GM12878 (cell line): ENCODE measurements around the gene GNB3. TPM values are rescaled to one million over a fixed set of nuclear protein-coding genes. Genes with fewer than 3 reads are reported as not detected.

Experiments used
- ATAC-seq: fragments of 200-7000 bp; cut with Tn5 transposase; 3 replicates; pipeline ENCODE4 v1.9.1; 2020; ENCODE audit warnings: mild to moderate bottlenecking, moderate library complexity
- BruUV-seq: library from RNA; stranded (reverse); fragments of 400-500 nt; replicated peaks from 2 replicates; lab custom pipeline; 2021; lab: Mats Ljungman, UMichigan
- CTCF ChIA-PET: fragments of 300-600 bp; sonication (Branson Sonifier 250); formaldehyde crosslinking; extraction: SDS; loops from one replicate; lab custom pipeline; 2021; ENCODE audit warnings: inconsistent platforms; lab: Yijun Ruan, JAX
- POLR2A ChIA-PET: fragments of 350-600 bp; formaldehyde crosslinking; extraction: SDS; loops from one replicate; lab custom pipeline; 2021; ENCODE audit warnings: inconsistent platforms; lab: Charles Lee
- RAD21 ChIA-PET: fragments of 300-600 bp; sonication (Branson Sonifier 250); formaldehyde crosslinking; loops from one replicate; lab custom pipeline; 2023; ENCODE audit warnings: antibody characterized with exemption; ENCODE audit not compliant: unreplicated experiment; lab: Charles Lee
- SMC1A ChIA-PET: fragments of 300-600 bp; sonication (Branson Sonifier 250); formaldehyde crosslinking; loops from one replicate; lab custom pipeline; 2023; ENCODE audit not compliant: unreplicated experiment, uncharacterized antibody; lab: Charles Lee
- DNase-seq: peaks from one replicate; pipeline ENCODE4 v3.0.0-alpha.2; 2011; ENCODE audit warnings: low read depth, low spot score
- FAIRE-seq: peaks from 3 replicates; lab custom pipeline; 2011; peaks lifted over from hg19 to GRCh38; lab: Jason Lieb, UNC
- H2AFZ ChIP-seq: 2 replicates; pipeline ENCODE4 v1.6.0; 2011; ENCODE audit warnings: low read depth, low read length, control low read depth; ENCODE audit not compliant: control insufficient read depth
- H3K27ac ChIP-seq: 2 replicates; pipeline ENCODE4 v1.5.1; 2011; ENCODE audit warnings: control low read depth; ENCODE audit not compliant: control insufficient read depth, insufficient read depth
- H3K27me3 ChIP-seq, 2 experiments: replicated peaks in 1 of 2; 2 replicates each; pipeline versions ENCODE4 v1.6.0 to v1.6.1; 2011; ENCODE audit warnings: low read length in 1 of 2; ENCODE audit not compliant: control insufficient read depth in 2 of 2, insufficient read depth in 2 of 2
- H3K36me3 ChIP-seq, 2 experiments: 2 replicates each; pipeline ENCODE4 v1.5.1; 2011; ENCODE audit warnings: low read length in 1 of 2; ENCODE audit not compliant: control insufficient read depth in 2 of 2, insufficient read depth in 2 of 2
- H3K4me1 ChIP-seq: 2 replicates; pipeline ENCODE4 v1.6.1; 2011; ENCODE audit warnings: mild to moderate bottlenecking, low read length, moderate library complexity, mixed read lengths; ENCODE audit not compliant: control insufficient read depth, insufficient read depth
- H3K4me2 ChIP-seq: 2 replicates; pipeline ENCODE4 v1.6.0; 2011; ENCODE audit warnings: control low read depth; ENCODE audit not compliant: control insufficient read depth, insufficient read depth
- H3K4me3 ChIP-seq: fragments of 200-600 bp; sonication (generic); 2 replicates; pipeline ENCODE4 v1.5.1; 2016
- H3K79me2 ChIP-seq: 2 replicates; pipeline ENCODE4 v1.6.0; 2011; ENCODE audit warnings: low read length; ENCODE audit not compliant: control insufficient read depth, insufficient read depth
- H3K9ac ChIP-seq: 2 replicates; pipeline ENCODE4 v1.8.0; 2011; ENCODE audit warnings: low read length, control low read depth, mixed read lengths; ENCODE audit not compliant: control insufficient read depth, insufficient read depth
- H3K9me3 ChIP-seq: replicated peaks from 3 replicates; pipeline ENCODE4 v1.5.1; 2011; ENCODE audit warnings: mild to moderate bottlenecking, low read length; ENCODE audit not compliant: control insufficient read depth, insufficient read depth
- H4K20me1 ChIP-seq: 2 replicates; pipeline ENCODE4 v1.6.0; 2011; ENCODE audit not compliant: control insufficient read depth, insufficient read depth
- CEBPB ChIP-seq, 2 experiments: fragments of 150-350 bp in 1 of 2; IDR thresholded peaks; 2 replicates each; pipeline ENCODE4 v1.6.1; 2012 to 2014; ENCODE audit warnings: low read depth in 2 of 2, low read length in 2 of 2, borderline replicate concordance in 1 of 2, inconsistent platforms in 1 of 2
- CHD1 ChIP-seq: IDR thresholded peaks from 2 replicates; pipeline ENCODE4 v1.6.1; 2012; ENCODE audit warnings: low read depth, low read length, improper control_type of control experiment
- CHD2 ChIP-seq: IDR thresholded peaks from 2 replicates; pipeline ENCODE4 v1.6.1; 2011; ENCODE audit warnings: low read depth, low read length, improper control_type of control experiment, borderline replicate concordance
- EGR1 ChIP-seq, 2 experiments: IDR thresholded peaks; 1 replicate in 1 of 2; 2 replicates in 1 of 2; pipeline ENCODE4 v1.6.1; 2011 to 2012; ENCODE audit warnings: low read depth in 2 of 2, low read length in 2 of 2, borderline replicate concordance in 1 of 2, mild to moderate bottlenecking in 1 of 2, moderate library complexity in 1 of 2
- MEF2A ChIP-seq: IDR thresholded peaks from 2 replicates; pipeline ENCODE4 v1.6.1; 2011; ENCODE audit warnings: low read depth, mild to moderate bottlenecking, low read length, moderate library complexity; ENCODE audit not compliant: insufficient read depth
- MYC ChIP-seq: IDR thresholded peaks from 2 replicates; pipeline ENCODE4 v1.6.1; 2011; ENCODE audit warnings: mild to moderate bottlenecking, low read length, moderate library complexity, inconsistent platforms; ENCODE audit not compliant: insufficient read depth, insufficient replicate concordance, insufficient read length, severe bottlenecking
- NBN ChIP-seq: fragments of 450-650 bp; IDR thresholded peaks from 2 replicates; pipeline ENCODE4 v1.6.1; 2016
- WGBS: methylation state at CpG from one replicate; pipeline ENCODE4 v1.1.6; 2016; ENCODE audit warnings: low lambda C conversion rate; ENCODE audit not compliant: insufficient replicate concordance, insufficient coverage; ENCODE audit errors: missing lambda C conversion rate; 5-methylcytosine and 5-hydroxymethylcytosine counted together
- in situ Hi-C: fragments of 300-500 bp; cut with MboI; formaldehyde crosslinking; loops from 9 replicates; pipeline ENCODE4 v1.14.3; 2018; ENCODE audit warnings: mixed read lengths
- intact Hi-C: fragments of 100-400 bp; cut with micrococcal nuclease; formaldehyde crosslinking; loops from one replicate; pipeline ENCODE4 v1.14.2; 2022; ENCODE audit not compliant: unreplicated experiment
- polyA plus RNA-seq, 11 experiments: library from polyadenylated mRNA; depleted of rRNA in 4 of 11; unstranded in 6 of 11; stranded (reverse) in 5 of 11; fragments of >200 nt; fragmentation: Nextera tagmentation in 4 of 11; fragmentation: Illumina TruSeq in 1 of 11; extraction: Ambion mirVana in 4 of 11; extraction: Trizol in 1 of 11; gene quantifications; 1 replicate in 1 of 11; 2 replicates in 10 of 11; pipeline versions ENCODE4 v1.2.1 to v1.2.3, GENCODE V29; 2011 to 2016; ENCODE audit warnings: inconsistent platforms in 2 of 11, missing spikeins in 2 of 11, low read depth in 1 of 11
- total RNA-seq, 4 experiments: library from RNA; depleted of rRNA in 3 of 4; stranded (reverse); fragments of >200 nt in 3 of 4; fragmentation: Illumina TruSeq in 1 of 4; extraction: Trizol in 1 of 4; gene quantifications; 2 replicates each; pipeline versions ENCODE4 v1.2.1 to v1.2.3, GENCODE V29; 2013 to 2021
- TF ChIP-seq, protein P1 (sequence below): fragments of 450-650 bp; formaldehyde crosslinking; IDR thresholded peaks from 2 replicates; pipeline ENCODE4 v1.5.0; 2022; ENCODE audit warnings: mild to moderate bottlenecking, missing genetic modification characterization
- TF ChIP-seq, protein P2 (sequence below): fragments of 450-650 bp; IDR thresholded peaks from 2 replicates; pipeline ENCODE4 v1.6.1; 2018; ENCODE audit warnings: borderline replicate concordance, mild to moderate bottlenecking; ENCODE audit not compliant: partially characterized antibody
- TF ChIP-seq, protein P3 (sequence below): fragments of 450-650 bp; IDR thresholded peaks from 2 replicates; pipeline ENCODE4 v1.6.1; 2016; ENCODE audit warnings: mild to moderate bottlenecking
- TF ChIP-seq, protein P4 (sequence below): fragments of 150-350 bp; IDR thresholded peaks from 2 replicates; pipeline ENCODE4 v1.6.1; 2016; ENCODE audit warnings: low read depth, low read length

The GNB3 gene
- total and polyA plus RNA-seq, 10 of the 15 experiments (the other 5 are each of a cell fraction or from before 2014, with no cell fraction given): 0.05 to 1.1 (median 0.36) TPM

DNA sequence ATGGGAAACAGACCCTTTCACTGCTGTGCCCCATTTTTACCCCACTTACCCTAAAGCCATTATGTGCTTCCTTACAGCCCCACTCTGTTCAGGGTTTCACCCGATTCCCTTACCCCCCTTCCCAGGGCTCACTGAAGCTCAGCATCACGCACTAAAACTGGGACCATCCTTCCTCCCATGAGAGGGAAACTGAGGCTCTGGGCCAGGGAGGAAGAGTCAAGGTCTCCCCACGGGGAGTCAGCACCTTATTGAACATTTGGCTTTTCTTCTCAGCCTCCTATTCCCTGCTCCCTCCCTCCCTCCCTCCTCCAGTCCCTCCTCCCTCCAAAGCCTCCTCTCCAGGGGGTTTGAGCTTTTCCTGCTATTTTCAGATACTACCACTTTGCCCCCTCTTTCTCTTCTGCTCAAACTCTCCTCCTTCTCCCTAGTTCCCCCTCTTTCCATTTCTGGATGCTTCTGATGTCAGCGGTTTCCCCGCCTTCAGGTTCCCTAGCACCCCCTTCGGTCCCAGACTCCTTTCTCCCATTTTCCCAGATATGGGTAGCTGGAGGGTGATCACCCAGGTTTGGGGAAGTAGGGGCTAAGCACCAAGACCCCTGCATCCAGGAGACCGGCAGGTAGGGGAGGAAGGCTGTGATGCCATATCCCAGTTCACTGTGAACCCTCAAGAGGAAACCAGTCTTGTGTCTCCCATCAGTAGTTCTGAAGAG, 18.1 kb upstream of the GNB3 start:
- H3K4me2 ChIP-seq: no peak overlapping the region
- no peak overlapping the region for H2AFZ ChIP-seq
- FAIRE-seq (no peak), ATAC-seq (no peak), DNase-seq (no peak)
- H3K79me2 ChIP-seq: no peaks in the 10 kb centered on the region
- H3K9me3 ChIP-seq: no peaks in the 10 kb centered on the region
- intact Hi-C loops (no loop called here), in situ Hi-C loops (no loop called here)
- ChIA-PET RAD21 (interaction anchor here (1.1 kb wide), 1 partner anchor 54 kb away, joined by 3 read pairs; no protein-coding TSS in a partner anchor), SMC1A (interaction anchor here (1.0 kb wide), 1 partner anchor 69 kb away, joined by 4 read pairs; the partner anchor contains the start of gene MLF2), POLR2A (interaction anchor here (0.9 kb wide), 1 partner anchor 69 kb away, joined by 3 read pairs; no protein-coding TSS in a partner anchor), CTCF (interaction anchor here (0.7 to 4.2 kb wide), 6 partner anchors 14 to 259 kb away, joined by 3 to 16 read pairs (median 4); partner anchors contain the start of gene MLF2)
- 39% methylated on average over 6 of the region's 7 CpGs for WGBS
- H3K36me3 ChIP-seq: no peaks in the 10 kb centered on the region
- BruUV-seq: no TSS peak
- H3K27ac ChIP-seq: no peak overlapping the region
- H3K27me3 ChIP-seq: peaks cover 15 to 23% of the 10 kb centered on the region in 2 experiments
- H3K4me1 ChIP-seq: no peaks in the 10 kb centered on the region; the same call in 1 of the 2 replicates
- no peak overlapping the region for H3K4me3 ChIP-seq
- H3K9ac ChIP-seq: no peak overlapping the region
- H4K20me1 ChIP-seq: no peaks in the 10 kb centered on the region
- no peak for TF ChIP-seq CEBPB (IDR thresholded peaks at IDR 0.05; ENCODE audit: borderline replicate concordance in 1 of 2, low read depth in 2 of 2, low read length in 2 of 2)
- TF ChIP-seq CHD1: no peak
- no peak for TF ChIP-seq EGR1 (IDR thresholded peaks at IDR 0.05; ENCODE audit: borderline replicate concordance in 1 of 2, low read depth in 2 of 2, low read length in 2 of 2)
- TF ChIP-seq MYC: no peak
- no peak for TF ChIP-seq CHD2
- TF ChIP-seq, protein P1, sequence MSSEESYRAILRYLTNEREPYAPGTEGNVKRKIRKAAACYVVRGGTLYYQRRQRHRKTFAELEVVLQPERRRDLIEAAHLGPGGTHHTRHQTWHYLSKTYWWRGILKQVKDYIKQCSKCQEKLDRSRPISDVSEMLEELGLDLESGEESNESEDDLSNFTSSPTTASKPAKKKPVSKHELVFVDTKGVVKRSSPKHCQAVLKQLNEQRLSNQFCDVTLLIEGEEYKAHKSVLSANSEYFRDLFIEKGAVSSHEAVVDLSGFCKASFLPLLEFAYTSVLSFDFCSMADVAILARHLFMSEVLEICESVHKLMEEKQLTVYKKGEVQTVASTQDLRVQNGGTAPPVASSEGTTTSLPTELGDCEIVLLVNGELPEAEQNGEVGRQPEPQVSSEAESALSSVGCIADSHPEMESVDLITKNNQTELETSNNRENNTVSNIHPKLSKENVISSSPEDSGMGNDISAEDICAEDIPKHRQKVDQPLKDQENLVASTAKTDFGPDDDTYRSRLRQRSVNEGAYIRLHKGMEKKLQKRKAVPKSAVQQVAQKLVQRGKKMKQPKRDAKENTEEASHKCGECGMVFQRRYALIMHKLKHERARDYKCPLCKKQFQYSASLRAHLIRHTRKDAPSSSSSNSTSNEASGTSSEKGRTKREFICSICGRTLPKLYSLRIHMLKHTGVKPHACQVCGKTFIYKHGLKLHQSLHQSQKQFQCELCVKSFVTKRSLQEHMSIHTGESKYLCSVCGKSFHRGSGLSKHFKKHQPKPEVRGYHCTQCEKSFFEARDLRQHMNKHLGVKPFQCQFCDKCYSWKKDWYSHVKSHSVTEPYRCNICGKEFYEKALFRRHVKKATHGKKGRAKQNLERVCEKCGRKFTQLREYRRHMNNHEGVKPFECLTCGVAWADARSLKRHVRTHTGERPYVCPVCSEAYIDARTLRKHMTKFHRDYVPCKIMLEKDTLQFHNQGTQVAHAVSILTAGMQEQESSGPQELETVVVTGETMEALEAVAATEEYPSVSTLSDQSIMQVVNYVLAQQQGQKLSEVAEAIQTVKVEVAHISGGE (CRISPR knock-in tag): no peak
- TF ChIP-seq, protein P2, sequence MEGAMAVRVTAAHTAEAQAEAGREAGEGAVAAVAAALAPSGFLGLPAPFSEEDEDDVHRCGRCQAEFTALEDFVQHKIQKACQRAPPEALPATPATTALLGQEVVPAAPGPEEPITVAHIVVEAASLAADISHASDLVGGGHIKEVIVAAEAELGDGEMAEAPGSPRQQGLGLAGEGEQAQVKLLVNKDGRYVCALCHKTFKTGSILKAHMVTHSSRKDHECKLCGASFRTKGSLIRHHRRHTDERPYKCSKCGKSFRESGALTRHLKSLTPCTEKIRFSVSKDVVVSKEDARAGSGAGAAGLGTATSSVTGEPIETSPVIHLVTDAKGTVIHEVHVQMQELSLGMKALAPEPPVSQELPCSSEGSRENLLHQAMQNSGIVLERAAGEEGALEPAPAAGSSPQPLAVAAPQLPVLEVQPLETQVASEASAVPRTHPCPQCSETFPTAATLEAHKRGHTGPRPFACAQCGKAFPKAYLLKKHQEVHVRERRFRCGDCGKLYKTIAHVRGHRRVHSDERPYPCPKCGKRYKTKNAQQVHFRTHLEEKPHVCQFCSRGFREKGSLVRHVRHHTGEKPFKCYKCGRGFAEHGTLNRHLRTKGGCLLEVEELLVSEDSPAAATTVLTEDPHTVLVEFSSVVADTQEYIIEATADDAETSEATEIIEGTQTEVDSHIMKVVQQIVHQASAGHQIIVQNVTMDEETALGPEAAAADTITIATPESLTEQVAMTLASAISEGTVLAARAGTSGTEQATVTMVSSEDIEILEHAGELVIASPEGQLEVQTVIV: no peak
- no peak for TF ChIP-seq MEF2A
- TF ChIP-seq, protein P3, sequence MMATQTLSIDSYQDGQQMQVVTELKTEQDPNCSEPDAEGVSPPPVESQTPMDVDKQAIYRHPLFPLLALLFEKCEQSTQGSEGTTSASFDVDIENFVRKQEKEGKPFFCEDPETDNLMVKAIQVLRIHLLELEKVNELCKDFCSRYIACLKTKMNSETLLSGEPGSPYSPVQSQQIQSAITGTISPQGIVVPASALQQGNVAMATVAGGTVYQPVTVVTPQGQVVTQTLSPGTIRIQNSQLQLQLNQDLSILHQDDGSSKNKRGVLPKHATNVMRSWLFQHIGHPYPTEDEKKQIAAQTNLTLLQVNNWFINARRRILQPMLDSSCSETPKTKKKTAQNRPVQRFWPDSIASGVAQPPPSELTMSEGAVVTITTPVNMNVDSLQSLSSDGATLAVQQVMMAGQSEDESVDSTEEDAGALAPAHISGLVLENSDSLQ: no peak
- TF ChIP-seq NBN: no peak
- TF ChIP-seq, protein P4, sequence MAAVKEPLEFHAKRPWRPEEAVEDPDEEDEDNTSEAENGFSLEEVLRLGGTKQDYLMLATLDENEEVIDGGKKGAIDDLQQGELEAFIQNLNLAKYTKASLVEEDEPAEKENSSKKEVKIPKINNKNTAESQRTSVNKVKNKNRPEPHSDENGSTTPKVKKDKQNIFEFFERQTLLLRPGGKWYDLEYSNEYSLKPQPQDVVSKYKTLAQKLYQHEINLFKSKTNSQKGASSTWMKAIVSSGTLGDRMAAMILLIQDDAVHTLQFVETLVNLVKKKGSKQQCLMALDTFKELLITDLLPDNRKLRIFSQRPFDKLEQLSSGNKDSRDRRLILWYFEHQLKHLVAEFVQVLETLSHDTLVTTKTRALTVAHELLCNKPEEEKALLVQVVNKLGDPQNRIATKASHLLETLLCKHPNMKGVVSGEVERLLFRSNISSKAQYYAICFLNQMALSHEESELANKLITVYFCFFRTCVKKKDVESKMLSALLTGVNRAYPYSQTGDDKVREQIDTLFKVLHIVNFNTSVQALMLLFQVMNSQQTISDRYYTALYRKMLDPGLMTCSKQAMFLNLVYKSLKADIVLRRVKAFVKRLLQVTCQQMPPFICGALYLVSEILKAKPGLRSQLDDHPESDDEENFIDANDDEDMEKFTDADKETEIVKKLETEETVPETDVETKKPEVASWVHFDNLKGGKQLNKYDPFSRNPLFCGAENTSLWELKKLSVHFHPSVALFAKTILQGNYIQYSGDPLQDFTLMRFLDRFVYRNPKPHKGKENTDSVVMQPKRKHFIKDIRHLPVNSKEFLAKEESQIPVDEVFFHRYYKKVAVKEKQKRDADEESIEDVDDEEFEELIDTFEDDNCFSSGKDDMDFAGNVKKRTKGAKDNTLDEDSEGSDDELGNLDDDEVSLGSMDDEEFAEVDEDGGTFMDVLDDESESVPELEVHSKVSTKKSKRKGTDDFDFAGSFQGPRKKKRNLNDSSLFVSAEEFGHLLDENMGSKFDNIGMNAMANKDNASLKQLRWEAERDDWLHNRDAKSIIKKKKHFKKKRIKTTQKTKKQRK: no peak
